ENCODE results near the gene CABP7.
"Not testable (repeated sequence)": the region's sequence is repeated elsewhere in the genome, so short reads cannot be mapped to it uniquely, and the experiment has no call there.

Gene CABP7

GRCh38 chr22:29742326-29742725 lies 22.5 kb downstream of the CABP7 start:
- Histone ChIP-seq H3K4me3 (ENCODE audit: insufficient read depth, low read depth, low read length) (no peak overlapping the region), H3K27ac (ENCODE audit: insufficient read depth, low read depth, low read length, poor library complexity, severe bottlenecking) (no peak overlapping the region)
- WGBS, 2 experiments: 87 to 89% methylated on average over 13 of the region's 13 CpGs

GRCh38 chr22:29744902-29745301 lies 25.1 kb downstream of the CABP7 start:
- no peak overlapping the region for H3K27ac ChIP-seq (ENCODE audit: insufficient read depth, low read depth, low read length, poor library complexity, severe bottlenecking)
- H3K4me1 ChIP-seq (ENCODE audit: control insufficient read depth, insufficient read depth, low read length): no peaks in the 10 kb centered on the region
- H3K4me3 ChIP-seq (ENCODE audit: insufficient read depth, low read depth, low read length): no peak overlapping the region
- 91 to 95% methylated on average over 8 of the region's 8 CpGs for WGBS, 2 experiments
- H3K27me3 ChIP-seq (ENCODE audit: control insufficient read depth, insufficient read depth, low read length, poor library complexity, severe bottlenecking): no peaks in the 10 kb centered on the region
- no peaks in the 10 kb centered on the region for H3K36me3 ChIP-seq (ENCODE audit: control insufficient read depth, insufficient read depth, low read length)
- no peaks in the 10 kb centered on the region for H3K9me3 ChIP-seq (ENCODE audit: control insufficient read depth, low read length)

More at GRCh38 chr22:29742326-29742725, 22.5 kb downstream of the CABP7 start:
- H3K4me1 ChIP-seq (ENCODE audit: control insufficient read depth, insufficient read depth, low read length): no peaks in the 10 kb centered on the region
- H3K9me3 ChIP-seq (ENCODE audit: control insufficient read depth, low read length): no peaks in the 10 kb centered on the region
- H3K27me3 ChIP-seq (ENCODE audit: control insufficient read depth, insufficient read depth, low read length, poor library complexity, severe bottlenecking): no peaks in the 10 kb centered on the region
- H3K36me3 ChIP-seq (ENCODE audit: control insufficient read depth, insufficient read depth, low read length): no peaks in the 10 kb centered on the region

GRCh38 chr22:29747832-29748231 lies 28.0 kb downstream of the CABP7 start:
- Histone ChIP-seq H3K27ac (ENCODE audit: insufficient read depth, low read depth, low read length, poor library complexity, severe bottlenecking) (no peak overlapping the region), H3K36me3 (ENCODE audit: control insufficient read depth, insufficient read depth, low read length) (no peaks in the 10 kb centered on the region), H3K4me3 (ENCODE audit: insufficient read depth, low read depth, low read length) (no peak overlapping the region), H3K27me3 (ENCODE audit: control insufficient read depth, insufficient read depth, low read length, poor library complexity, severe bottlenecking) (no peaks in the 10 kb centered on the region), H3K9me3 (ENCODE audit: control insufficient read depth, low read length) (no peaks in the 10 kb centered on the region), H3K4me1 (ENCODE audit: control insufficient read depth, insufficient read depth, low read length) (no peaks in the 10 kb centered on the region)
- WGBS, 2 experiments: 90 to 93% methylated on average over 7 of the region's 7 CpGs

- no peaks in the 10 kb centered on the region for H3K27me3 ChIP-seq (ENCODE audit: control insufficient read depth, insufficient read depth, low read length, poor library complexity, severe bottlenecking)
- H3K4me1 ChIP-seq (ENCODE audit: control insufficient read depth, insufficient read depth, low read length): no peaks in the 10 kb centered on the region
- H3K36me3 ChIP-seq (ENCODE audit: control insufficient read depth, insufficient read depth, low read length): no peaks in the 10 kb centered on the region
- H3K27ac ChIP-seq (ENCODE audit: insufficient read depth, low read depth, low read length, poor library complexity, severe bottlenecking): no peak overlapping the region
- H3K9me3 ChIP-seq (ENCODE audit: control insufficient read depth, low read length): no peaks in the 10 kb centered on the region
- WGBS, 2 experiments: 95 to 97% methylated on average over 9 of the region's 9 CpGs
- H3K4me3 ChIP-seq (ENCODE audit: insufficient read depth, low read depth, low read length): no peak overlapping the region
These were observed 28.6 kb downstream of the CABP7 start for GRCh38 chr22:29748248-29748893.

GRCh38 chr22:29750029-29750428 lies 30.2 kb downstream of the CABP7 start:
- Histone ChIP-seq H3K4me3 (ENCODE audit: insufficient read depth, low read depth, low read length) (no peak overlapping the region), H3K4me1 (ENCODE audit: control insufficient read depth, insufficient read depth, low read length) (no peaks in the 10 kb centered on the region), H3K36me3 (ENCODE audit: control insufficient read depth, insufficient read depth, low read length) (no peaks in the 10 kb centered on the region), H3K9me3 (ENCODE audit: control insufficient read depth, low read length) (no peaks in the 10 kb centered on the region), H3K27ac (ENCODE audit: insufficient read depth, low read depth, low read length, poor library complexity, severe bottlenecking) (no peak overlapping the region), H3K27me3 (ENCODE audit: control insufficient read depth, insufficient read depth, low read length, poor library complexity, severe bottlenecking) (no peaks in the 10 kb centered on the region)
- 92 to 95% methylated on average over 3 of the region's 3 CpGs for WGBS, 2 experiments

GRCh38 chr22:29750559-29751538 lies 31.0 kb downstream of the CABP7 start:
- Histone ChIP-seq H3K36me3 (ENCODE audit: control insufficient read depth, insufficient read depth, low read length) (no peaks in the 10 kb centered on the region), H3K27ac (ENCODE audit: insufficient read depth, low read depth, low read length, poor library complexity, severe bottlenecking) (no peak overlapping the region), H3K4me3 (ENCODE audit: insufficient read depth, low read depth, low read length) (no peak overlapping the region), H3K9me3 (ENCODE audit: control insufficient read depth, low read length) (no peaks in the 10 kb centered on the region), H3K4me1 (ENCODE audit: control insufficient read depth, insufficient read depth, low read length) (no peaks in the 10 kb centered on the region), H3K27me3 (ENCODE audit: control insufficient read depth, insufficient read depth, low read length, poor library complexity, severe bottlenecking) (no peaks in the 10 kb centered on the region)
- WGBS, 2 experiments: 88 to 89% methylated on average over 11 of the region's 11 CpGs

GRCh38 chr22:29751669-29752068 lies 31.9 kb downstream of the CABP7 start:
- 93 to 97% methylated on average over 2 of the region's 2 CpGs for WGBS, 2 experiments

GRCh38 chr22:29753808-29754657 lies 34.2 kb downstream of the CABP7 start:
- H3K4me1 ChIP-seq (ENCODE audit: control insufficient read depth, insufficient read depth, low read length): peaks cover 10% of the 10 kb centered on the region
- H3K9me3 ChIP-seq (ENCODE audit: control insufficient read depth, low read length): no peaks in the 10 kb centered on the region
- no peak overlapping the region for H3K4me3 ChIP-seq (ENCODE audit: insufficient read depth, low read depth, low read length)
- H3K27me3 ChIP-seq (ENCODE audit: control insufficient read depth, insufficient read depth, low read length, poor library complexity, severe bottlenecking): no peaks in the 10 kb centered on the region
- H3K36me3 ChIP-seq (ENCODE audit: control insufficient read depth, insufficient read depth, low read length): no peaks in the 10 kb centered on the region
- WGBS, 2 experiments: 89% methylated on average over 16 of the region's 16 CpGs
- no peak overlapping the region for H3K27ac ChIP-seq (ENCODE audit: insufficient read depth, low read depth, low read length, poor library complexity, severe bottlenecking)

More at GRCh38 chr22:29751669-29752068, 31.9 kb downstream of the CABP7 start:
- Histone ChIP-seq H3K27me3 (ENCODE audit: control insufficient read depth, insufficient read depth, low read length, poor library complexity, severe bottlenecking) (no peaks in the 10 kb centered on the region), H3K4me1 (ENCODE audit: control insufficient read depth, insufficient read depth, low read length) (no peaks in the 10 kb centered on the region), H3K27ac (ENCODE audit: insufficient read depth, low read depth, low read length, poor library complexity, severe bottlenecking) (no peak overlapping the region), H3K9me3 (ENCODE audit: control insufficient read depth, low read length) (no peaks in the 10 kb centered on the region), H3K4me3 (ENCODE audit: insufficient read depth, low read depth, low read length) (no peak overlapping the region), H3K36me3 (ENCODE audit: control insufficient read depth, insufficient read depth, low read length) (no peaks in the 10 kb centered on the region)

GRCh38 chr22:29754658-29755395 lies 35.0 kb downstream of the CABP7 start:
- peaks cover 12% of the 10 kb centered on the region for H3K4me1 ChIP-seq (ENCODE audit: control insufficient read depth, insufficient read depth, low read length)
- 90 to 94% methylated on average over 11 of the region's 11 CpGs for WGBS, 2 experiments
- not testable (repeated sequence) for H3K27me3 ChIP-seq (ENCODE audit: control insufficient read depth, insufficient read depth, low read length, poor library complexity, severe bottlenecking); H3K27ac ChIP-seq (ENCODE audit: insufficient read depth, low read depth, low read length, poor library complexity, severe bottlenecking); H3K36me3 ChIP-seq (ENCODE audit: control insufficient read depth, insufficient read depth, low read length); H3K9me3 ChIP-seq (ENCODE audit: control insufficient read depth, low read length); H3K4me3 ChIP-seq (ENCODE audit: insufficient read depth, low read depth, low read length)
